Activated T-cell treated with anti-CD3 and anti-CD28 coated beads for 48 hours (primary cell): ENCODE data around the gene CXCR2.
"Not testable (repeated sequence)": the region's sequence is repeated elsewhere in the genome, so short reads cannot be mapped to it uniquely, and the experiment has no call there.

ENCODE experiments used
- DNase-seq: peaks from one replicate; pipeline ENCODE4 v3.0.0-alpha.2; 2020; ENCODE audit warnings: low read depth

Gene CXCR2

GRCh38 chr2:218130377-218130776 is 4.5 kb downstream of the CXCR2 start:
- no peak for DNase-seq

DNA sequence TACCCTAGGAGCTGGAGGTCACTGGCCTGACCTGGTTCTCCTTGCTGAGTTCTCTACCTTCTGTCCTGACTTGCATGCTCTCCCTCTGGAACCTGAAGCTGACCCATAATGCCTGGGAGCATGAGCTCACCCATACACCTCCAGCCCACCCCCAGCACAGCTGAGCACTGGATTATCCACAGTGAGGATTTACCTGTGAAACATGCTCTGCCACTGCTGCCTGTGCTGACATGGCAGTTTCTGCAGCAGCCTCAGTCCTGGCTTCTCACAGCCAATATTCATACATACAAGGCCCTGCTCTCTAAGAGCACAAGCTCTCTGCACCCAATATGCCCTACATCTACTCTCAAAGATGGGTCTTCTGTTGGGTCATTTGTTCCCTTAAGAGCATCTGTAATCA is 5.0 kb downstream of the CXCR2 start:
- no peak for DNase-seq

DNA sequence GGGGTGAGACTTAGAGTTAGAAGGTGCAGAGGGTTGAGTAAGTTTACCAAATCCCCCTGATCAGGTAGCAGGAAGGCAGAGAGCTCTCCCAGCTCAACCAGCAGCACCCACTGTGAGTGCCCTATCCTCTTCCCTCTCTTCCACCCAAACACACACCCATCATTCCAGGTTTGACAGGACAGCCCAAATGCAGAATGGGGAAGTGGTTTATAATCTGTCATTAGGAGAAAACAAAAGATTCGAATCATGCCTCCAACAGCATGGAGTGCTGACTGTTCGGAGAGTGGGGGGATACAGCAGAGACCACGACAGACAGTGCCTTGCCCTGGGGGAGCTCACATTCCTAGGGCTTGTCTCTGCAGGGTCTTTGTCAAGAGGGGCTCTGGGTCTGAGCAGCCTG is 11.7 kb downstream of the CXCR2 start:
- DNase-seq: no peak

DNA sequence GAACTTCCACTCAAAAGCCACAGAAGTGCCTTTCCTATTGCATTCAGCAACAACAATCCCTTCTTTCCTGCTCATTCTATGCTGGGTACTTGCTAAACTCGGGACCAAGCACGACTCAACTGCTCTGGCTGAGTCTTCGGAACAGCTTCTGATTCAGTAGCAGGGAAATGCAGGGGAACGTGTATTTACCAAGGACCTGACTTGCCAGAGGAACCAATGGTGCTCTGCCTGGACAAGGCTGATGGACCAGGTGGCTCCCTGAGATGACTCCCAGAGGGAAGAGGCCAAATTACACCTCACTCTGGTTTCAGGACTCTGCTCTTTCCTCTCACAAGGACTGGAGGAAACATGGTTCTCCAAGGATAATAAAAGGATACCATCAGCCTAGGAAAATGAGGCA is 12.2 kb downstream of the CXCR2 start:
- DNase-seq: no peak

DNA sequence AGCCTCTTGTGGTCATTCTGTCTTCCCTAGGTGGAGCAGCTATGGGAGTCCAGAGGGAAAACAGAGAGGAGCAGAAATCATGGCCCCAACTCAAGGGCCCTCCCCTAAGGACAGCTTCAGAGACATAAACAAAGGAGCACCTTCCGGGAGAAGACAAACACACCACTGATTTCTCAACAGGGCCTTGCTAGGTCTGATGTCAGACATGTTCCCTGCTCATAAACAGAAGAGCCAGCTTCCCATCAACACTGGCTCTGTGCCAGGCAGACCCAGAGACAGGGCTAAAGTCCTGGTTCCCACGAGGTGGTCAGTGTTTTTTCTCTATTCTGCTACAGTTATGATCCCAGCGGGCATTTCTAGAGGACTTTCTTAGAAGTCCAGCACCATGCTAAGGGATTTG is 19.3 kb downstream of the CXCR2 start:
- no peak for DNase-seq

DNA sequence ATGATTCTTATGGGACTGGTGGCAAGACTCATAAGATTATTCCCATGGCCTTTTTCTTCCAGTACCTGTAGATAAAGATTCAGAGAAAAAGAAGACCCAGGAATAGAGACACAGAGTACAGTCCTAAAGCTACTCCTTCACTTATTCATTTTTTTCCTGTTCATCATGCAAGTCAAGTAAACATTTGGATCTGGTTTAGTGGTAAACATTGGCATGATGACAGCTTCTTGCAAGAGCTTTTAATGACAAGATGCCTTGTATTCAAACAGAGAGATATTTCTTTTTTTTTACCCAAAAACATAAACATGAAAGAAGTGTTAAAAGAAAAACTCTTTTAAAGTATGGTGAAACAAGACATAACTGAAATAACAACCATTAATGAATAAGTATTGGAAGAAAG is 20.2 kb downstream of the CXCR2 start:
- DNase-seq: no peak

DNA sequence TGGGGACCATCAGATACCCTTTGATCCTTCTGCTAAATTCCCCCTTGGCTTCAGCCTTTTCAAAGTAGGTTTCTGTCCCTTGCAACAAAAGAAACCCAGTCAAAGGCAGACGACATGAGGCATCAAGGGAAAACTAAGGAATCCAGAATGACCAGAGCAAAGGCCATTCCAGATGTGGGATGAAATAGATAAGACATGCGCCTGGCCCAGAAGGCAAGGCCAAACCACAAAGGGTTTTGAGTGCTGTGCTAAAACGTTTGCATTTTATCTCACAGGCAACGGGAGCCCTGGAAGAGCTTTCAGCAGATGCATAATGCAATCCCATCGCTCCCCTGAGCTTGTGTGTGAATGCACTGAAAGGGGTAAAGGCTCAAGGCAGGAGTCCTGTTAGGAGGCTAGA is 23.3 kb downstream of the CXCR2 start:
- DNase-seq: no peak

GRCh38 chr2:218149848-218150440 is 24.1 kb downstream of the CXCR2 start:
- no peak for DNase-seq

GRCh38 chr2:218152172-218152571 is 26.3 kb downstream of the CXCR2 start:
- DNase-seq: no peak

GRCh38 chr2:218152777-218153176 is 26.9 kb downstream of the CXCR2 start:
- no peak for DNase-seq

DNA sequence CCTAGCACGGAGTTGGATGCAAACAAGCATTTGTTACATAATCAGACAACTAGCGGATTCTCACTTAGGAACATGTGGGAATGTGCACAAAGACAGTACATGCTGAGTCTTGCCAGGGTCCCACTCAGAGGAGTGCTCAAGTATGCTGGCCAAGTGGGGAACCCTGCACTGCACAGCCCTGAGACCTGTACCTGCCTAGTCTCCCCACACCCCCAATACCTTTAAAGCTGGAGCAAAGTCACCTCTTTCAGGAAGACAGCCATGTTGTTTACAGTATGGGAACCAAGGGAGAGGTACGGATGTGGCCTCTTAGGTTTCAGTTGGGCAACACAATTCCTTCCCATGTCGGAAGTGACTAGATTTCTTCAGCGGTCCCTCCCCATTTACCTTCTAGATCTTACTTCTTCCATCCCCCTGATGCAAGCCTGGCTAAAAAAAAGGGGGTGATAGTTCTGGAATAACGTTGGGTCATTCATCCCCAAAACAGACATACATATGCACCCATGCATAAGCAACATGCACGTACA is 30.2 kb downstream of the CXCR2 start:
- no peak for DNase-seq

DNA sequence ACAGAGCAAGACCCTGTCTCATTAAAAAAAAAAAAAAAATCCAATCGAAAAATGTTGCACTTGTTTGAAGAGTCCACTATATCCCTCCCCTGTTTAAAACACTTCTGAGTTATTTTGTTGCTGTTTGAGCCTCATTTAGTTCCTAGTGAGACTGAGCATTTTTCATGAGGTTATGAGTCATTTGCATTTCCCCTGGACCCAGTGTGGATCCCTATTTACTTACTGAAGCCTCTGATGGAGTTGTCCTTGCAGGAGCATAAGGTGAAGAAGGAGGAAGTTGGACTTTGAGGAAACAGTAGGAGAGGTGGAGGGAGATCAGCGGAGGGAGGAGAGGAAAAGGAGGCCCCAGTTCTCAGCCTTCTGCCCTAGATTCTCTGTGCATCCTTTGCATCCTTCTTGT is 35.8 kb downstream of the CXCR2 start:
- DNase-seq: no peak

GRCh38 chr2:218162814-218163213 is 37.0 kb downstream of the CXCR2 start:
- no peak for DNase-seq

- no peak for DNase-seq
Observed at GRCh38 chr2:218166791-218167190, 41.0 kb downstream of the CXCR2 start, which contains the start of gene CXCR1. CXCR1 (minus strand) TSS chr2:218166962; CDS start chr2:218165211, 1,751 bp downstream.

- DNase-seq: no peak
Observed at GRCh38 chr2:218168016-218168415, 42.2 kb downstream of the CXCR2 start.

DNA sequence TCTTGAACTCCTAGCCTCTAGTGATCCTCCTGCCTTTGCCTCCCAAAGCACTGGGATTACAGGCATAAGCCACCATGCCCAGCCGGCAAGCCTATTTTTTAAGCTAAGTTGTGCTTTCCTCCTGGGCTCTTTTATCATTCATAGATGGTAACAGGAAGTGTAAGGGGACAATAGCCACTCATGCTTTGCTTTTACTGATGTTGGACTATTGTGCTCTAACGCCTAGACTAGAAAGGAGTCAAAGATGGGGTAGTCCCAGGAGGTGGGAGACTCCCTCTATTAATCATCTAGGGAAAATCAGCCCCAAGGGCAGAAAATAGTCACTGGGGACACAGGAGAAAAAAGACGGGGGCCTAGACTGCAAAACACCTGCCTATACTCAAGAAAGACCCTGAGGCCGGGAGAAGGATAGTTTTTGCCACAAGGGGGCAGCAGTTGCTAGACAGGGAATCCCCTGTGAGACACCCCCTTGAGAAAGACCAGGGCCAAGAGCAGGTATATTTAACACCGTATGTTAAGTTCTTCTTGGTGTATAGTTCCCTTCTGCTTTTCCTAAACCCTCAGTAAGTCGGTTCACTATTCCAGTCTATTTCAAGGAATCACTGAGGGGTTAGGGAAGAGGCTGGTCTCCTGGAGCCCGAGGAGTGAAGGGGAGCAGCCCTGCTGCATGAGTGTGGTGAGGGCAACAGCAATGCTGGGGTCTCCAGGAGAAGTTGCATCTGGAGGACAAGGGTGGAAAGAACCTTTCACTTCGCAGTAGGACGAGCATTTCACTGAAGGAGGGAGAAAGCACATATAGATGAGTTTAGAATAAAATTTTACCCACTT is 43.0 kb downstream of the CXCR2 start:
- peak; percentile 56 for DNase-seq

- DNase-seq: no peak
Observed at GRCh38 chr2:218169757-218170546, 44.1 kb downstream of the CXCR2 start.

DNA sequence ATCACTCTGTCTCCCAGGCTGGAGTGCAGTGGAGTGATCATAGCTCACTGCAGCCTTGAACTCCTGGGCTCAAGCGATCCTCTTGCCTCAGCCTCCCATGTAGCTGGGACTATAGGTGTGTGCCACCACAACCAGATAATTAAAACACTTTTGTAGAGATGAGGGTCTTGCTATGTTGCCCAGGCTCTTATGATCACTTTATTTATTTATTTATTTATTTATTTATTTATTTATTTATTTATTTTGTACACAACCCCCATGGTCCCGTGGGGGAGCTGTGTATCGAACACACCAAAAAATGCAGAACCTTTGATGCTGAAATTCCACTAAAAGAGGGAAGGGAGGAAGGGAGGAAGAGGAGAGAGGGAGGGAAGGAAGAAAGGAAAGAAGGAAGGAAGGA is 45.9 kb downstream of the CXCR2 start:
- DNase-seq: not testable (repeated sequence)

DNA sequence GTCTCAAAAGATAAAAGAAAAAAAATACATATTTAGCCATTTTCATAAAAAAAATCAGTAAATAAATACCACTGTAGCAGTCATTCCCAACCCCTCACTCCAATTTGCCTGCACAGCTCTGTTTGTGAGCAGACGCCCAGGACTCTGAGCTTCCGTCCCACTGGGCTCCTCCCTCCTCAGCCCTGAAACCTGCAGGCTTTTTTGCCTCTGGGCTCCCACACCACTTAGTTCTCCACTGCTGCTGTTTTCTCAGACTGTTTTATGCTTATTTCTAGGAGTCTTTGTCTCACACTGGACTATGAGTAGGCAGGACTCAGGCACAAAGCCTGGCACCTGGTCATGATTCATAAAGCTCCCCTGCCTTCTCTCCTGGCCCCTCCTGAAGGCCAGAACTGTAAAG is 47.0 kb downstream of the CXCR2 start:
- DNase-seq: no peak

DNA sequence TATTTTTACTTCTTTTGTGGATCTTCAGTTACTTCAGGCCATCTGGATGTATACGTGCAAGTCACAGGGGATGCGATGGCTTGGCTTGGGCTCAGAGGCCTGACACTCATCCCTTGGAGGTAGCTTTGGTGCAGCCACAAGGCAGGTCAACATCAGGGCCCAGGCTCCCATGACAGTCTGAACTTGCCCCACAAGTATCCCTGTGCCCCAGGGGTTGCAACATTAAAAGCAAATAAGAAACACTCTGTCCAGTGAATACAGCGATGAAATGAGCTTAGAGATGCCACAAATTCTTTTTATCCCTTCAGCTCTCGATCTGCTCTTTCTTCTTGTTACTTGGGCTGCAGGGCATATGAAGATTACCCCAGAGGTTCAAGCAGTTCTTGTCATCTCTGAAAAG is 54.0 kb downstream of the CXCR2 start:
- no peak for DNase-seq

GRCh38 chr2:218180467-218181114 is 54.8 kb downstream of the CXCR2 start:
- DNase-seq: no peak

DNA sequence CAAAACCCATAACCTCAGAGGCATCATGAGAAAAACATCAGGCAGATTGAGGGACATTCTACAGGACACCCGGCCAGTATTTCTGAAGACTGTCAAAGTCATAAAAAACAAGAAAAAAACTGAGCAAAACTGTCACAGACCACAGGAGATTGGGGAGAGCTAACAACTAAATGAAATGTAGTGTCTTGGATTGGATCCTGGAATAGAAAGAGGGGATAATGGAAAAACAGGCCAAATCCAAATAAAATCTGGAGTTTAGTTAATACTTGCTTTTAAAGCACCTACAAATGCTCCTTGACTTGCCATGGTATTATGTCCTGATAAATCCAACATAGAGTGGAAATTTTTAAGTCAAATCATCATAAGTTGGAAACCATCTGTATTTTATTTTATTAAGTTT is 58.5 kb downstream of the CXCR2 start:
- DNase-seq: no peak
